Inflammatory macrophage treated with lipopolysaccharide for 4 hours (primary cell): Measurements from ENCODE around the gene GNB1L.

Source experiments
- DNase-seq: peaks from one replicate; pipeline ENCODE4 v3.0.0-alpha.2; 2020

The GNB1L gene

GRCh38 chr22:19875531-19876313 lies 21.0 kb upstream of the GNB1L start:
- no peak for DNase-seq

DNA sequence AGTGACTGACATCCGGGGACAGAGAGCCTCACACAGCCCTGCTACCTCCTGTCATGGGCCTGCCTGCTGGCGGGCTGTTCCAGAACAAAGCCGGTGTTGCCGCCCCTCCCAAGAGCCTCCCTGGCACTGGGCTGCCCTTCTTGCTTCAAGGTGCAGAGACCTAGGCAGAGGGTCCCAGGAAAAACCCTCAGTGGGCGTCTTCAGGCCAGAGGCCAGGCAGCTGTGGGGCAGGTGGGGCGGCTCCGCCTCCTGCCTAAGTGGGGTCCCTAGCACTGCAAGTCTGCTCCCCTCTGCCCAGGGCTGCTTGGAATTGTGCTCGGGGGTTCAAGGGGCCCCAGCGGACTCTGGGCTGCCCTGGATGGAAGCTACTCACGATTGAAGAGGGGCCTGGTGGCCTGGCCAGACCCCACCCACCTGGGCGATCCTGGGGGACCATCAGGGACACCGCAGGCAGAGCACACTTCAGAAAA lies 20.4 kb upstream of the GNB1L start:
- no peak for DNase-seq

- no peak for DNase-seq
These were observed 19.8 kb upstream of the GNB1L start for GRCh38 chr22:19874307-19875060.

GRCh38 chr22:19873960-19874306 lies 19.3 kb upstream of the GNB1L start:
- DNase-seq = no peak

DNA sequence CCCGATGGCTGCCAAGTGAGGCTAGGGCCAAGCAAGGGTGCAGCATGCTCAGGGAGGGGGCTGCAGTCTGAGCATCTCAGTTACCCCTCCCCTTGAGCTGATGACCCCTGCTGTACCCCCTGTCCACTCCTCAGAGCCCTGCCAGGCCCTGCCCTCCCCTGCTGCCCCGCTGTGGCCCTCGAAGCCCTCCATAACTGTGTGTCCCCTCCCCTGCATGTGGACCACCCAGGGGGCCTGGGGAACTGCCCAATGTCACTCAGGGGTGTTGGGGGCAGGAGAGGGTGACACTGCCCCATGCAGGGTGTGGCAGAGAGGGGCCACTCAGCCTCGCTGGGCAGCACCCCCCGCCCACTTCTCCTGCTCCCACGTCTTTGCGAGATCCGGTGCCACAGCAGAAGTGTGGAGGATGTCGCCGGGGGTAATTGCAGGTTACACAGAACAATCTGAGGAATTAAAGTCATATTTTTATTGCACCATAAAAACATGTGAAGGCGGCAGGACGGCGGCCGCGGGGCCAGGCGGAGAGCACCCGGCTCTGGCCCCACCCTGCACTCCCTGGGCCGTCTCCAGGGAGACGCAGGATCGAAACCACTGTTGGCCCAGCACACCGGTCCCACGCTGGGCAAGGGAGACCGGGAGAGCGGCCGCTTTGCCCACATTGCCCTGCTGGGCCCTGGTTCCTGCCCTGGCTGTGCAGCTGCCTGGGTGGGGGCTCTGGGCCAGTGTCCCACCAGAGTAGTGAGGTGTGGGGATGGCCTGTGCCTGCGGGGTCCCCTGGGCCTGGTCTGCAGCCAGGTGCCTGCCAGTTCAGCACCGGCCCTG lies 18.7 kb upstream of the GNB1L start:
- DNase-seq = no peak

DNA sequence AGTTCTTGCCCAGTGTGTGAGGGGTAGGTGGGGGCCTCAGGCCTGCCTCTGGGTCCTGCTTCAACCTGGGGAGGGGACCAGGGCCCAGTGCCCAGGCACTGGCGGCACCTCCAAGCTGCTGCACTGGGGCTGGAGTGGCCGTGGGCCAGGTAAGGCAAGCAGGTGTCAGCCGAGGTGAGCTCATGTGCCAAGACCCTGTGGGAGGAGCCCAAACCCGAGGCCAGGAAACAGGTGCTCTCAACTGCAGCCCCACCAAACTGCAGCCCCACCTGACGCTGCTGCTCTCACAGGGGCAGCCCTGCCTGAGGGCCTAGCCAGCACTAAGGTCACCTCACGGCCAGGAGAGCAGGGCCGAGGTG lies 18.1 kb upstream of the GNB1L start:
- no peak for DNase-seq

- no peak for DNase-seq
These were observed 17.4 kb upstream of the GNB1L start for GRCh38 chr22:19871845-19872778.

- no peak for DNase-seq
These were observed 16.6 kb upstream of the GNB1L start for GRCh38 chr22:19871023-19871844.

- DNase-seq = no peak
These were observed 15.7 kb upstream of the GNB1L start for GRCh38 chr22:19870153-19871022.

GRCh38 chr22:19869497-19870152 lies 15.0 kb upstream of the GNB1L start:
- DNase-seq = no peak

- no peak for DNase-seq
These were observed 14.2 kb upstream of the GNB1L start for GRCh38 chr22:19868773-19869471.

GRCh38 chr22:19868333-19868732 lies 13.7 kb upstream of the GNB1L start:
- no peak for DNase-seq

DNA sequence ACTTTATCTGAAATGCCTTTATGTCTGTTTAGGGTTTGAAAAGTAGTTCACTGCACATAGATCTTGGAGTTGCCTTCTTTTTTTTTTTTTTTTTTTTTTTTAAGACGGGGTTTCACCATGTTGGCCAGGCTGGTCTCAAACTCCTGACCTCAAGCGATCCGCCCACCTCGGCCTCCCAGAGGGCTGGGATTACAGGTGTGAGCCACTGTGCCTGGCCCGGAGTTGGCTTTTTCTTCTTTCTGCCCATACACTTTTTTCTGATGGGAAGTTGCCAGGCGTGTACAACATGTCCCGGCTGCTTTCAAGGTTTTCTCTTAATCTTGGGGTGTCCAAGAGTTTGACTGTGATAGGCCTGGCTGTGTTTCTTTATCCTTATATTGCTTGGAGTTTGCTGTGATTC lies 12.9 kb upstream of the GNB1L start:
- no peak for DNase-seq

- DNase-seq = no peak
These were observed 12.0 kb upstream of the GNB1L start for GRCh38 chr22:19866665-19867009.

DNA sequence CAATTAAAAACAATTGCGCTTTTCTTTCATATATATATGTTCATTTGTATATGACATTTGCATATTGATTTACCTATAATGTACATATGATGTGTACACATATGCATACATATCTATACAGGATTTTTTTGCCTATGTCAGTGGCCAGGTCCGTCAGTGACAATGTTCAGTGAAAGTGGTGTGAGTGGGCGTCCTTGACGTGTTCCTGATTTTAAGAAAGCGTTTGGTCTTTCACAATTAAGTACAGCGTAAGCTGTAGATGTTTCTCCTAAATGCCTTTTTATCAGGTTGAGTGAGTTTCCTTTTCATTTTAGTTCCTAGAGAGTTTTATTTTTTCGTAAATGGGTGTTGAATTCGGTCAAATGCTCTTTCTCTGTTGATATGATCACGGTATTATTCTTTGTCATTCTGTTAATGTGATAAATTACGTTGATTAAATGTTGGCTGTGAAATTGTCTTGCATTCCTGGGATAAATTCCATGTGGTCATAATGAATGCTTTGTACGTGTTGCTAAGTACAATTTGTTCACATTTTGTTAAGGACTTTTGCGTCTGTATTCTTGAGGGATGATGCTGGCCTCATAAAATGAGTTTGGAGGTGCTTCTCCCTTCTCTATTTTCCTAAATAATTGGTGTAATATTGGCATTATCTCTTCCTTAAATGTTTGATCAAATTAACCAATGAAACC lies 10.6 kb upstream of the GNB1L start:
- peak; percentile 89 for DNase-seq

- DNase-seq = no peak
These were observed 9.9 kb upstream of the GNB1L start for GRCh38 chr22:19864538-19865106.

DNA sequence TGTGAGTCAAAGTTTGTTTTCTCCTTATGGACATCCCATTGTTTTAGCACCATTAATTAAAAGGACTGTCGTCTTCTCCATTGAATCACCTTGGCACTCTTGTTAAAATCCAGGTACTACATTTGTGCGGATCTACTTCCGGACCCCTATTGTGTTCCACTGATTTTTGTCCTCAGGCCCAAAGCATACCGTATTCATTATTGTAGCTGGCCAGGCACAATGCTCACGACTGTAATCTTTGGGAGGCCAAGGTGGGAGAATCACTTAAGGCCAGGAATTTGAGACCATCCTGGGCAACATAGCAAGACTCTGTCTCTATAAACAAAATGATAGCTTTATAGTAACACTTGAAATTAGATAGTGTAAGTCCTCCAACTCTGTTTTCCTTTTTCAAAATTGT lies 8.9 kb upstream of the GNB1L start:
- DNase-seq = no peak

- no peak for DNase-seq
These were observed 8.1 kb upstream of the GNB1L start for GRCh38 chr22:19862619-19863246.
